ENCODE results near the gene OPALIN.

OPALIN gene

DNA sequence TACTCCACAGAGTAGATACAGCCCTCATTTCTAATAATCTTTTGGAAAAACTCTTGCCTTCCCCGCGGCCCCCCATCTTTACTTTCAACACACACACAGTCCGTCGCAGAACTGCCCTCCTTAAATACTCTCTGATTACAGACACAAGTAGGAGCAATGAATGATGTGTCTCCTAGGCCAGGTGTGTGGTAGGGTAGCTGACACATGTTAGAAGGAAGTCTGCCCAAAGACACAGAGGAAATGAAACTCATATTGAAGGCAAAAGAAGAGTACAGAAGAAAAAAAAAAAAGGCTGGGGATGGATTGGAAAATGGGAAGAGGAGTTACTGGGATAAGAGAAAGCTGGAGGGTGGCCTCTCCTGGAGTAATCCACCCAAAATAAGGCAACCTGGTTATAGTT, 14.6 kb downstream of the OPALIN start:
- H3K4me3 ChIP-seq (ENCODE audit: low read depth, low read length, poor library complexity, severe bottlenecking): no peak overlapping the region
- no peaks in the 10 kb centered on the region for H3K9me3 ChIP-seq (ENCODE audit: low read length)
- H3K27ac ChIP-seq (ENCODE audit: low read depth, low read length, poor library complexity, severe bottlenecking): no peak overlapping the region
- H3K4me1 ChIP-seq (ENCODE audit: insufficient read depth, low read length, severe bottlenecking): no peaks in the 10 kb centered on the region
- no peak overlapping the region for H3K4me2 ChIP-seq (ENCODE audit: low read length)
- H3K9me2 ChIP-seq (ENCODE audit: low read depth, low read length): no peaks in the 10 kb centered on the region
- H3K79me2 ChIP-seq (ENCODE audit: insufficient read depth, low read length): no peaks in the 10 kb centered on the region
- H3K36me3 ChIP-seq (ENCODE audit: insufficient read depth, low read length): no peaks in the 10 kb centered on the region; the same call in 1 of the 2 replicates
- H3K9ac ChIP-seq (ENCODE audit: low read length): no peak overlapping the region
- TF ChIP-seq, protein P1, sequence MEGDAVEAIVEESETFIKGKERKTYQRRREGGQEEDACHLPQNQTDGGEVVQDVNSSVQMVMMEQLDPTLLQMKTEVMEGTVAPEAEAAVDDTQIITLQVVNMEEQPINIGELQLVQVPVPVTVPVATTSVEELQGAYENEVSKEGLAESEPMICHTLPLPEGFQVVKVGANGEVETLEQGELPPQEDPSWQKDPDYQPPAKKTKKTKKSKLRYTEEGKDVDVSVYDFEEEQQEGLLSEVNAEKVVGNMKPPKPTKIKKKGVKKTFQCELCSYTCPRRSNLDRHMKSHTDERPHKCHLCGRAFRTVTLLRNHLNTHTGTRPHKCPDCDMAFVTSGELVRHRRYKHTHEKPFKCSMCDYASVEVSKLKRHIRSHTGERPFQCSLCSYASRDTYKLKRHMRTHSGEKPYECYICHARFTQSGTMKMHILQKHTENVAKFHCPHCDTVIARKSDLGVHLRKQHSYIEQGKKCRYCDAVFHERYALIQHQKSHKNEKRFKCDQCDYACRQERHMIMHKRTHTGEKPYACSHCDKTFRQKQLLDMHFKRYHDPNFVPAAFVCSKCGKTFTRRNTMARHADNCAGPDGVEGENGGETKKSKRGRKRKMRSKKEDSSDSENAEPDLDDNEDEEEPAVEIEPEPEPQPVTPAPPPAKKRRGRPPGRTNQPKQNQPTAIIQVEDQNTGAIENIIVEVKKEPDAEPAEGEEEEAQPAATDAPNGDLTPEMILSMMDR (IDR thresholded peaks at IDR 0.05; ENCODE audit: low read length): no peak
- TF ChIP-seq EZH2 (IDR thresholded peaks at IDR 0.05; ENCODE audit: borderline replicate concordance, low read length): no peak
- H4K20me1 ChIP-seq (ENCODE audit: insufficient read depth, low read length): no peaks in the 10 kb centered on the region
- no peak overlapping the region for H2AFZ ChIP-seq (ENCODE audit: low read length)
- no peaks in the 10 kb centered on the region for H3F3A ChIP-seq (ENCODE audit: insufficient read depth, low read length)
- H3K27me3 ChIP-seq (ENCODE audit: insufficient read depth, low read length): no peaks in the 10 kb centered on the region

DNA sequence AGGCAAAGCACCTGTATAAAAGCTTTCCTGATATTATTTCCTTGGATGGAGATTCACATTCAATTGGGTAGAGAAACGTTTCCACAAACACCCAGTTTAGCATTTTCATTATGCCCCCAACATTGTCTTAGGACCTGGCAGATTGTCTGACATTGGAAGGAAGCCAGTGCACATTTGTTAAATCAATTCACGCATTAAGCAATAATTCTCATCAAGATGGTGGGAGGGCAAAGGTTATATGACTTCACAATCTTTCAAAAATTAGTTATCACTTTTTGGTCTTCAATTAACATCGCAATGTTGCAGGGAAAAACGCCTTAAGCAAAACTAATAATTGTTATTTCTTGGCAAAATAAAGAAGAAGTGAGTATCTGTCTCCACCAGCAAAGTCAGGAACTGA, 16.4 kb downstream of the OPALIN start:
- no peaks in the 10 kb centered on the region for H3K9me2 ChIP-seq (ENCODE audit: low read depth, low read length)
- no peak overlapping the region for H3K9ac ChIP-seq (ENCODE audit: low read length)
- no peak overlapping the region for H3K4me2 ChIP-seq (ENCODE audit: low read length)
- TF ChIP-seq, protein P1 (IDR thresholded peaks at IDR 0.05; ENCODE audit: low read length): no peak
- TF ChIP-seq EZH2 (IDR thresholded peaks at IDR 0.05; ENCODE audit: borderline replicate concordance, low read length): no peak
- no peak overlapping the region for H3K4me3 ChIP-seq (ENCODE audit: low read depth, low read length, poor library complexity, severe bottlenecking)
- no peaks in the 10 kb centered on the region; the same call in 1 of the 2 replicates for H3K36me3 ChIP-seq (ENCODE audit: insufficient read depth, low read length)
- H3K79me2 ChIP-seq (ENCODE audit: insufficient read depth, low read length): no peaks in the 10 kb centered on the region
- no peaks in the 10 kb centered on the region for H4K20me1 ChIP-seq (ENCODE audit: insufficient read depth, low read length)
- H2AFZ ChIP-seq (ENCODE audit: low read length): no peak overlapping the region
- no peaks in the 10 kb centered on the region for H3F3A ChIP-seq (ENCODE audit: insufficient read depth, low read length)
- no peaks in the 10 kb centered on the region for H3K9me3 ChIP-seq (ENCODE audit: low read length)
- no peak overlapping the region for H3K27ac ChIP-seq (ENCODE audit: low read depth, low read length, poor library complexity, severe bottlenecking)
- H3K27me3 ChIP-seq (ENCODE audit: insufficient read depth, low read length): no peaks in the 10 kb centered on the region
- H3K4me1 ChIP-seq (ENCODE audit: insufficient read depth, low read length, severe bottlenecking): no peaks in the 10 kb centered on the region

DNA sequence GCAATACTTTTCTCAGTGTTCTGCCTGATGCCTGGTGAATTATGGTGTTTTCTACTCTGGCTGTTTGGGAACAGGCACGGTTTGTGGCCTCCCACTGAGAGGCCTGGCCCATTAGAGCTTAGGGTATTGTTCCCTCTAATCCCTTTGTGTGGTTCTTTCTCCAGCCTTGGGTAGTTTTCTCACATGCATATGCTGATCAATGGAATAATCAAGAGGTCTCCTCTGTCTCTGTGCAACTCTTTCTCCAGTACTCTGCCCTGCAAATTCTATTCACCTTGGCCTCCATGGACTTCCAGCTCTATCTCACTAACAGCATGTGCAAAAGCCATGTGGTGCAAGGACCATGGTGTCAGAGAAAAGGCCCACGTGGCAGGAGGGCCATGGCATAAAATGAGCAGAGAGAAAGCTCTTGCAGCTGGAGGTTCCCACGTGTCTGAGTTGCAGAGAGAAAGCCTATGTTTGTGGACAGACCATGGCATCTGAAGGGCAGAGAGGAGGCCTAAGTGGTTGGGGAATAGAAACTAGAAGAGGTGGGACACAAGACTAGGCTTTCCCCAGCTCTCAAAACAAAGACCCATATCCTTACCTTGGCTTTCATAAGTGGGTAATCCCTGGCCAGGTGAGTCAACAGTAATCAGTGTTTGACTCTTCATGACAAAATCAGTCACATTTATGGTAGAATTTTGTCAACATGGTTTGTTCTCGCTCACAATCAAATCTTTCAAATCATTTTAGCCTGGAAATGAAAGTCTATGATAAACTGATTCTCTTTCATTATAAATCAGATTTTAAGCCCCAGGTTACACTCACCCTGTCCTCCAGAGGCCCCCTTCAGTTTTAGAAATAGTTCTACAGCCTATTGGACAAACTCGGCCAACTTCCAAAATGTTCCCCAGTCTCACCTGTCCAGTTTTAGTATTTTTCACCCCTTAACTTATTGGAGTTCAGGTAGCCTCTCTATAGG, 17.3 kb downstream of the OPALIN start:
- Histone ChIP-seq H3K36me3 (ENCODE audit: insufficient read depth, low read length) (no peaks in the 10 kb centered on the region; the same call in 1 of the 2 replicates), H3K27me3 (ENCODE audit: insufficient read depth, low read length) (no peaks in the 10 kb centered on the region), H3K4me2 (ENCODE audit: low read length) (no peak overlapping the region), H3K79me2 (ENCODE audit: insufficient read depth, low read length) (no peaks in the 10 kb centered on the region), H3K9me3 (ENCODE audit: low read length) (no peaks in the 10 kb centered on the region), H3F3A (ENCODE audit: insufficient read depth, low read length) (no peaks in the 10 kb centered on the region), H3K4me1 (ENCODE audit: insufficient read depth, low read length, severe bottlenecking) (no peaks in the 10 kb centered on the region), H3K9me2 (ENCODE audit: low read depth, low read length) (no peaks in the 10 kb centered on the region), H3K27ac (ENCODE audit: low read depth, low read length, poor library complexity, severe bottlenecking) (no peak overlapping the region), H4K20me1 (ENCODE audit: insufficient read depth, low read length) (no peaks in the 10 kb centered on the region), H2AFZ (ENCODE audit: low read length) (no peak overlapping the region), H3K4me3 (ENCODE audit: low read depth, low read length, poor library complexity, severe bottlenecking) (no peak overlapping the region), H3K9ac (ENCODE audit: low read length) (no peak overlapping the region)
- no peak for TF ChIP-seq EZH2 (IDR thresholded peaks at IDR 0.05; ENCODE audit: borderline replicate concordance, low read length)
- TF ChIP-seq, protein P1 (IDR thresholded peaks at IDR 0.05; ENCODE audit: low read length): no peak
